ENCODE data around the gene ACVRL1.

Gene ACVRL1

GRCh38 chr12:51898506-51898905 lies 8.8 kb upstream of the ACVRL1 start:
- Histone ChIP-seq H3K4me1 (ENCODE audit: control insufficient read depth, insufficient read depth, low read length, poor library complexity, severe bottlenecking) (no peaks in the 10 kb centered on the region), H3K9me3 (ENCODE audit: control insufficient read depth, low read length) (no peaks in the 10 kb centered on the region), H3K36me3 (ENCODE audit: control insufficient read depth, insufficient read depth, low read length) (no peaks in the 10 kb centered on the region)

GRCh38 chr12:51898937-51899336 lies 8.4 kb upstream of the ACVRL1 start:
- Histone ChIP-seq H3K36me3 (ENCODE audit: control insufficient read depth, insufficient read depth, low read length) (no peaks in the 10 kb centered on the region), H3K27ac (ENCODE audit: insufficient read depth, low read length, poor library complexity, severe bottlenecking) (no peak overlapping the region), H3K9me3 (ENCODE audit: control insufficient read depth, low read length) (no peaks in the 10 kb centered on the region), H3K27me3 (replicated peaks; ENCODE audit: control insufficient read depth, insufficient read depth, low read length, poor library complexity, severe bottlenecking) (no peaks in the 10 kb centered on the region), H3K4me3 (ENCODE audit: insufficient read depth, low read depth, low read length, poor library complexity, severe bottlenecking) (no peak overlapping the region), H3K4me1 (ENCODE audit: control insufficient read depth, insufficient read depth, low read length, poor library complexity, severe bottlenecking) (no peaks in the 10 kb centered on the region)
- no peak for DNase-seq

More at GRCh38 chr12:51898506-51898905, 8.8 kb upstream of the ACVRL1 start:
- no peaks in the 10 kb centered on the region for H3K27me3 ChIP-seq (replicated peaks; ENCODE audit: control insufficient read depth, insufficient read depth, low read length, poor library complexity, severe bottlenecking)
- no peak overlapping the region for H3K27ac ChIP-seq (ENCODE audit: insufficient read depth, low read length, poor library complexity, severe bottlenecking)
- no peak overlapping the region for H3K4me3 ChIP-seq (ENCODE audit: insufficient read depth, low read depth, low read length, poor library complexity, severe bottlenecking)
- no peak for DNase-seq

GRCh38 chr12:51900323-51900889 lies 6.9 kb upstream of the ACVRL1 start:
- H3K36me3 ChIP-seq (ENCODE audit: control insufficient read depth, insufficient read depth, low read length), result no peaks in the 10 kb centered on the region
- H3K4me1 ChIP-seq (ENCODE audit: control insufficient read depth, insufficient read depth, low read length, poor library complexity, severe bottlenecking), result no peaks in the 10 kb centered on the region
- H3K27ac ChIP-seq (ENCODE audit: insufficient read depth, low read length, poor library complexity, severe bottlenecking), result no peak overlapping the region

GRCh38 chr12:51901121-51901817 lies 6.0 kb upstream of the ACVRL1 start:
- Histone ChIP-seq H3K4me3 (ENCODE audit: insufficient read depth, low read depth, low read length, poor library complexity, severe bottlenecking) (no peak overlapping the region), H3K36me3 (ENCODE audit: control insufficient read depth, insufficient read depth, low read length) (no peaks in the 10 kb centered on the region), H3K4me1 (ENCODE audit: control insufficient read depth, insufficient read depth, low read length, poor library complexity, severe bottlenecking) (no peaks in the 10 kb centered on the region), H3K27ac (ENCODE audit: insufficient read depth, low read length, poor library complexity, severe bottlenecking) (no peak overlapping the region), H3K27me3 (replicated peaks; ENCODE audit: control insufficient read depth, insufficient read depth, low read length, poor library complexity, severe bottlenecking) (no peaks in the 10 kb centered on the region), H3K9me3 (ENCODE audit: control insufficient read depth, low read length) (no peaks in the 10 kb centered on the region)
- no peak for DNase-seq

More at GRCh38 chr12:51900323-51900889, 6.9 kb upstream of the ACVRL1 start:
- Histone ChIP-seq H3K27me3 (replicated peaks; ENCODE audit: control insufficient read depth, insufficient read depth, low read length, poor library complexity, severe bottlenecking) (no peaks in the 10 kb centered on the region), H3K4me3 (ENCODE audit: insufficient read depth, low read depth, low read length, poor library complexity, severe bottlenecking) (no peak overlapping the region), H3K9me3 (ENCODE audit: control insufficient read depth, low read length) (no peaks in the 10 kb centered on the region)
- no peak for DNase-seq

- H3K4me3 ChIP-seq (ENCODE audit: insufficient read depth, low read depth, low read length, poor library complexity, severe bottlenecking), result no peak overlapping the region
- no peak overlapping the region for H3K27ac ChIP-seq (ENCODE audit: insufficient read depth, low read length, poor library complexity, severe bottlenecking)
- no peak for DNase-seq
- H3K36me3 ChIP-seq (ENCODE audit: control insufficient read depth, insufficient read depth, low read length), result no peaks in the 10 kb centered on the region
- H3K9me3 ChIP-seq (ENCODE audit: control insufficient read depth, low read length), result no peaks in the 10 kb centered on the region
- peaks cover under 1% of the 10 kb centered on the region for H3K4me1 ChIP-seq (ENCODE audit: control insufficient read depth, insufficient read depth, low read length, poor library complexity, severe bottlenecking)
- H3K27me3 ChIP-seq (replicated peaks; ENCODE audit: control insufficient read depth, insufficient read depth, low read length, poor library complexity, severe bottlenecking), result peaks cover under 1% of the 10 kb centered on the region
These were observed 5.4 kb upstream of the ACVRL1 start for GRCh38 chr12:51901881-51902280.

- H3K4me1 ChIP-seq (ENCODE audit: control insufficient read depth, insufficient read depth, low read length, poor library complexity, severe bottlenecking), result peaks cover 2% of the 10 kb centered on the region
- no peak for DNase-seq
- H3K27ac ChIP-seq (ENCODE audit: insufficient read depth, low read length, poor library complexity, severe bottlenecking), result no peak overlapping the region
- no peaks in the 10 kb centered on the region for H3K36me3 ChIP-seq (ENCODE audit: control insufficient read depth, insufficient read depth, low read length)
- H3K27me3 ChIP-seq (replicated peaks; ENCODE audit: control insufficient read depth, insufficient read depth, low read length, poor library complexity, severe bottlenecking), result peaks cover 4% of the 10 kb centered on the region
- no peak overlapping the region for H3K4me3 ChIP-seq (ENCODE audit: insufficient read depth, low read depth, low read length, poor library complexity, severe bottlenecking)
- no peaks in the 10 kb centered on the region for H3K9me3 ChIP-seq (ENCODE audit: control insufficient read depth, low read length)
These were observed 2.3 kb upstream of the ACVRL1 start for GRCh38 chr12:51904951-51905470.

- H3K27me3 ChIP-seq (replicated peaks; ENCODE audit: control insufficient read depth, insufficient read depth, low read length, poor library complexity, severe bottlenecking), result peaks cover 4% of the 10 kb centered on the region
These were observed 1.6 kb upstream of the ACVRL1 start for GRCh38 chr12:51905471-51906429.

GRCh38 chr12:51906430-51907082 lies 748 bp upstream of the ACVRL1 start:
- H3K4me1 ChIP-seq (ENCODE audit: control insufficient read depth, insufficient read depth, low read length, poor library complexity, severe bottlenecking), result peaks cover 2% of the 10 kb centered on the region
- H3K9me3 ChIP-seq (ENCODE audit: control insufficient read depth, low read length), result no peaks in the 10 kb centered on the region
- no peak overlapping the region for H3K27ac ChIP-seq (ENCODE audit: insufficient read depth, low read length, poor library complexity, severe bottlenecking)
- H3K4me3 ChIP-seq (ENCODE audit: insufficient read depth, low read depth, low read length, poor library complexity, severe bottlenecking), result no peak overlapping the region
- H3K27me3 ChIP-seq (replicated peaks; ENCODE audit: control insufficient read depth, insufficient read depth, low read length, poor library complexity, severe bottlenecking), result peaks cover 4% of the 10 kb centered on the region
- H3K36me3 ChIP-seq (ENCODE audit: control insufficient read depth, insufficient read depth, low read length), result no peaks in the 10 kb centered on the region
- no peak for DNase-seq

More at GRCh38 chr12:51905471-51906429, 1.6 kb upstream of the ACVRL1 start:
- no peak overlapping the region for H3K27ac ChIP-seq (ENCODE audit: insufficient read depth, low read length, poor library complexity, severe bottlenecking)
- DNase-seq, result no peak
- no peak overlapping the region for H3K4me3 ChIP-seq (ENCODE audit: insufficient read depth, low read depth, low read length, poor library complexity, severe bottlenecking)
- H3K36me3 ChIP-seq (ENCODE audit: control insufficient read depth, insufficient read depth, low read length), result no peaks in the 10 kb centered on the region
- no peaks in the 10 kb centered on the region for H3K9me3 ChIP-seq (ENCODE audit: control insufficient read depth, low read length)
- peaks cover 2% of the 10 kb centered on the region for H3K4me1 ChIP-seq (ENCODE audit: control insufficient read depth, insufficient read depth, low read length, poor library complexity, severe bottlenecking)

GRCh38 chr12:51907856-51908425 lies 637 bp downstream of the ACVRL1 start:
- Histone ChIP-seq H3K27me3 (replicated peaks; ENCODE audit: control insufficient read depth, insufficient read depth, low read length, poor library complexity, severe bottlenecking) (peaks cover 4% of the 10 kb centered on the region), H3K9me3 (ENCODE audit: control insufficient read depth, low read length) (no peaks in the 10 kb centered on the region), H3K27ac (ENCODE audit: insufficient read depth, low read length, poor library complexity, severe bottlenecking) (no peak overlapping the region), H3K36me3 (ENCODE audit: control insufficient read depth, insufficient read depth, low read length) (no peaks in the 10 kb centered on the region), H3K4me1 (ENCODE audit: control insufficient read depth, insufficient read depth, low read length, poor library complexity, severe bottlenecking) (peaks cover 2% of the 10 kb centered on the region), H3K4me3 (ENCODE audit: insufficient read depth, low read depth, low read length, poor library complexity, severe bottlenecking) (no peak overlapping the region)
- no peak for DNase-seq
